Common myeloid progenitor, CD34-positive (primary cell): Measurements from ENCODE around the gene PSD2.

ENCODE experiments used
- CTCF ChIA-PET: fragments of 350-600 bp; sonication (Branson Sonifier 250); formaldehyde crosslinking; loops from one replicate; lab custom pipeline; 2021; ENCODE audit warnings: antibody characterized with exemption; lab: Charles Lee
- POLR2A ChIA-PET: fragments of 350-600 bp; sonication (Branson Sonifier 250); formaldehyde crosslinking; loops from one replicate; lab custom pipeline; 2021; ENCODE audit warnings: antibody characterized with exemption; lab: Charles Lee
- DNase-seq, 3 donors: peaks; one replicate each; pipeline versions ENCODE4 v3.0.0 to v3.0.0-alpha.2; 2013
- H3K27ac ChIP-seq, 2 experiments: 1 replicate in 1 of 2; 2 replicates in 1 of 2; pipeline ENCODE4 v1.7.0; 2013; ENCODE audit warnings: inconsistent platforms in 2 of 2, low read length in 2 of 2, mild to moderate bottlenecking in 2 of 2, low read depth in 1 of 2, moderate library complexity in 1 of 2; ENCODE audit not compliant: severe bottlenecking in 2 of 2, insufficient read depth in 1 of 2, poor library complexity in 1 of 2
- H3K27me3 ChIP-seq, 5 experiments: replicated peaks in 2 of 5; 1 replicate in 3 of 5; 2 replicates in 2 of 5; pipeline versions ENCODE4 v1.6.1 to v1.7.0; 2013; ENCODE audit warnings: low read length in 4 of 5, mild to moderate bottlenecking in 2 of 5, moderate library complexity in 2 of 5, inconsistent platforms in 1 of 5; ENCODE audit not compliant: insufficient read depth in 5 of 5, control insufficient read depth in 4 of 5
- H3K36me3 ChIP-seq, 4 experiments: 1 replicate in 2 of 4; 2 replicates in 2 of 4; pipeline versions ENCODE4 v1.6.1 to v1.7.0; 2013; ENCODE audit warnings: low read length in 3 of 4, control low read depth in 1 of 4, mild to moderate bottlenecking in 1 of 4; ENCODE audit not compliant: control insufficient read depth in 4 of 4, insufficient read depth in 4 of 4
- H3K4me1 ChIP-seq, 4 experiments: 1 replicate in 3 of 4; 2 replicates in 1 of 4; pipeline versions ENCODE4 v1.6.1 to v1.7.1; 2013; ENCODE audit warnings: low read length in 3 of 4, mild to moderate bottlenecking in 3 of 4, control low read depth in 1 of 4, inconsistent platforms in 1 of 4, moderate library complexity in 1 of 4; ENCODE audit not compliant: control insufficient read depth in 4 of 4, insufficient read depth in 4 of 4; ENCODE audit errors: control extremely low read depth in 1 of 4
- H3K4me3 ChIP-seq, 7 experiments: 1 replicate in 4 of 7; 2 replicates in 3 of 7; pipeline versions ENCODE4 v1.5.1 to v1.7.0; 2013; ENCODE audit warnings: mild to moderate bottlenecking in 7 of 7, low read length in 6 of 7, moderate library complexity in 6 of 7, inconsistent platforms in 2 of 7, low read depth in 2 of 7, control low read depth in 1 of 7; ENCODE audit not compliant: insufficient read depth in 4 of 7, control insufficient read depth in 1 of 7; ENCODE audit errors: extremely low read depth in 1 of 7
- H3K9me3 ChIP-seq, 5 experiments: 1 replicate in 4 of 5; 2 replicates in 1 of 5; pipeline versions ENCODE4 v1.6.1 to v1.7.1; 2013; ENCODE audit warnings: low read length in 4 of 5, mild to moderate bottlenecking in 2 of 5, inconsistent platforms in 1 of 5, low read depth in 1 of 5, moderate library complexity in 1 of 5; ENCODE audit not compliant: control insufficient read depth in 4 of 5, insufficient read depth in 2 of 5; ENCODE audit errors: control extremely low read depth in 1 of 5
- WGBS: methylation state at CpG from one replicate; pipeline ENCODE4 v1.1.5; 2013; ENCODE audit not compliant: insufficient coverage; 5-methylcytosine and 5-hydroxymethylcytosine counted together

PSD2 gene

GRCh38 chr5:139837711-139838380 lies 42.2 kb downstream of the PSD2 start:
- H3K36me3 ChIP-seq: no peaks in the 10 kb centered on the region
- CTCF ChIA-PET: interaction anchor here (1.0 to 1.1 kb wide), 2 partner anchors 15 to 47 kb away, joined by 3 to 4 read pairs; no protein-coding TSS in a partner anchor
- WGBS: over 99% methylated on average over 9 of the region's 10 CpGs

GRCh38 chr5:139838381-139839197 lies 43.0 kb downstream of the PSD2 start:
- ChIA-PET CTCF (interaction anchor here (0.9 to 2.0 kb wide), 5 partner anchors 9 to 51 kb away, joined by 3 to 7 read pairs (median 3); no protein-coding TSS in a partner anchor), POLR2A (no interaction called here)
- Histone ChIP-seq H3K27me3 (peaks cover 0 to 9% (median 0%) of the 10 kb centered on the region in 5 experiments), H3K27ac (no peak overlapping the region), H3K4me3 (no peak overlapping the region), H3K9me3 (no peaks in the 10 kb centered on the region), H3K36me3 (no peaks in the 10 kb centered on the region), H3K4me1 (no peaks in the 10 kb centered on the region)
- DNase-seq: no peak
- WGBS: 97% methylated on average over 9 of the region's 12 CpGs

More at GRCh38 chr5:139837711-139838380, 42.2 kb downstream of the PSD2 start:
- no peak overlapping the region for H3K4me3 ChIP-seq
- no peaks in the 10 kb centered on the region for H3K4me1 ChIP-seq
- POLR2A ChIA-PET: no interaction called here
- H3K27ac ChIP-seq: no peak overlapping the region
- no peak for DNase-seq
- no peaks in the 10 kb centered on the region for H3K9me3 ChIP-seq
- peaks cover 0 to 14% (median 2%) of the 10 kb centered on the region in 5 experiments for H3K27me3 ChIP-seq

GRCh38 chr5:139839232-139839815 lies 43.7 kb downstream of the PSD2 start:
- DNase-seq: no peak
- Histone ChIP-seq H3K4me3 (no peak overlapping the region), H3K9me3 (no peaks in the 10 kb centered on the region), H3K4me1 (peaks cover 0 to 4% (median 0%) of the 10 kb centered on the region in 4 experiments), H3K27ac (no peak overlapping the region), H3K36me3 (no peaks in the 10 kb centered on the region), H3K27me3 (peaks cover 0 to 9% (median 0%) of the 10 kb centered on the region in 5 experiments)
- 94% methylated on average over 13 of the region's 16 CpGs for WGBS
- CTCF ChIA-PET: interaction anchor here (0.9 to 2.0 kb wide), 5 partner anchors 8 to 52 kb away, joined by 3 to 7 read pairs (median 3); no protein-coding TSS in a partner anchor
- POLR2A ChIA-PET: no interaction called here

GRCh38 chr5:139839918-139840317 lies 44.3 kb downstream of the PSD2 start:
- peaks cover 0 to 14% (median 0%) of the 10 kb centered on the region in 5 experiments for H3K27me3 ChIP-seq
- no peaks in the 10 kb centered on the region for H3K9me3 ChIP-seq
- ChIA-PET POLR2A (no interaction called here), CTCF (interaction anchor here (1.0 to 2.0 kb wide), 3 partner anchors 14 to 53 kb away, joined by 3 to 7 read pairs (median 6); no protein-coding TSS in a partner anchor)
- peaks cover 0 to 4% (median 0%) of the 10 kb centered on the region in 4 experiments for H3K4me1 ChIP-seq
- DNase-seq: no peak
- H3K4me3 ChIP-seq: no peak overlapping the region
- H3K27ac ChIP-seq: no peak overlapping the region
- H3K36me3 ChIP-seq: no peaks in the 10 kb centered on the region
- 97% methylated on average over 8 of the region's 8 CpGs for WGBS

GRCh38 chr5:139841549-139841948 lies 45.9 kb downstream of the PSD2 start:
- no peaks in the 10 kb centered on the region for H3K9me3 ChIP-seq
- peaks cover 0 to 4% (median 0%) of the 10 kb centered on the region in 4 experiments for H3K4me1 ChIP-seq
- POLR2A ChIA-PET: no interaction called here
- no peak overlapping the region for H3K27ac ChIP-seq
- WGBS: no CpG with 5 or more reads among the region's 4 CpGs
- peaks cover 0 to 27% (median 13%) of the 10 kb centered on the region in 5 experiments for H3K27me3 ChIP-seq
- CTCF ChIA-PET: interaction anchor here (3.0 kb wide), 1 partner anchor 54 kb away, joined by 28 read pairs; no protein-coding TSS in a partner anchor
- H3K4me3 ChIP-seq: no peak overlapping the region
- DNase-seq: no peak
- H3K36me3 ChIP-seq: no peaks in the 10 kb centered on the region

GRCh38 chr5:139842321-139842720 lies 46.7 kb downstream of the PSD2 start:
- ChIA-PET POLR2A (no interaction called here), CTCF (interaction anchor here (0.7 to 3.3 kb wide), 7 partner anchors 10 to 54 kb away, joined by 3 to 28 read pairs (median 8); no protein-coding TSS in a partner anchor)
- H3K27me3 ChIP-seq: peaks cover 0 to 28% (median 21%) of the 10 kb centered on the region in 5 experiments
- DNase-seq: no peak
- H3K4me1 ChIP-seq: peaks cover 0 to 9% (median 3%) of the 10 kb centered on the region in 4 experiments
- no peaks in the 10 kb centered on the region for H3K36me3 ChIP-seq
- WGBS: 98% methylated on average over 7 of the region's 7 CpGs
- no peak overlapping the region for H3K4me3 ChIP-seq
- H3K27ac ChIP-seq: no peak overlapping the region
- no peaks in the 10 kb centered on the region for H3K9me3 ChIP-seq
